Measurements from ENCODE around the gene PSD.
A peak's percentile ranks its signal among the peaks of the same experiment; 100 is the strongest.

PSD gene

DNA sequence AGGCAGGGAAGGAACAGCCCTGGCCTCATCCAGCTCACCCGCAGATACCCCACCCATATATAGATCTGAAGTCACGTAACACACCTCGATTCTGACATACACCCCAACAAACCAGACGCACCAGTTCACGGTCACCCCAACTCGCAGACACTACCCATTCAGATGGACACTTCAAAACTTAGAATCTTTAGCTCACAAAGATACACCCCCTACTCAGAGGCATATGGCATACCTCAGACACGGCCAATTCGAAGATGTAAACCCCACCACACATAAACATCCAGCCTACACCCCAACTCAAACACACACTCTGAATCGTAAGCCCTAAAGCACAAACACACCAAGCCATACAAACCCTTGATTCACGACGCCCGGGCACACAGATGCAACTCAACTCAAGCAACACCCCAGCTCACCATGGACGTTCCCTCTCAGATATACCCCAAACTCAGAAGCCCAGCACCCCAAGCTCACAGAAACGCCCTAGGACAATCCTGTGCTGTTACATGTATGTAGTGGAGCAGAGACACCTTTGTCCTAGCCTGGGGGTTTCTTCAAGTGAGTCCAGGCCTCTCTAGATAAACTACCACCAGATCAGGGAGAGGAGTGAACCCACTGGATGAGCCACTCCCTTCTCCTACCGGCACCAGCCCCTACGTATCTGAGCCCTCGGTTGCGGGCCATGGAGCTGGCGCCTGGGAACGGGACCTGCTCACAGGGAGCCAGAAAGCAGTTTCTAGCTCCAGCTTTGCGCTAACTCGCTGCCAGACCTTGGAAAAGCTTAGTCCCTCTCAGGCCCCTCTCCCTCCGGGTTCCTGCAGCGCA lies 8.8 kb downstream of the PSD start:
- Histone ChIP-seq H3K4me3 (replicated peaks; ENCODE audit: insufficient read depth, low read length) (no peak overlapping the region), H3K27me3 (ENCODE audit: insufficient read depth, poor library complexity, severe bottlenecking) (peaks cover 54% of the 10 kb centered on the region), H3K27ac (replicated peaks) (no peak overlapping the region)
- DNase-seq (ENCODE audit: low read depth in 1 of 2, low spot score in 1 of 2), result no peak
- TF ChIP-seq SPI1 (IDR thresholded peaks at IDR 0.05; ENCODE audit: borderline replicate concordance, low read depth), result no peak
- TF ChIP-seq, protein P1, sequence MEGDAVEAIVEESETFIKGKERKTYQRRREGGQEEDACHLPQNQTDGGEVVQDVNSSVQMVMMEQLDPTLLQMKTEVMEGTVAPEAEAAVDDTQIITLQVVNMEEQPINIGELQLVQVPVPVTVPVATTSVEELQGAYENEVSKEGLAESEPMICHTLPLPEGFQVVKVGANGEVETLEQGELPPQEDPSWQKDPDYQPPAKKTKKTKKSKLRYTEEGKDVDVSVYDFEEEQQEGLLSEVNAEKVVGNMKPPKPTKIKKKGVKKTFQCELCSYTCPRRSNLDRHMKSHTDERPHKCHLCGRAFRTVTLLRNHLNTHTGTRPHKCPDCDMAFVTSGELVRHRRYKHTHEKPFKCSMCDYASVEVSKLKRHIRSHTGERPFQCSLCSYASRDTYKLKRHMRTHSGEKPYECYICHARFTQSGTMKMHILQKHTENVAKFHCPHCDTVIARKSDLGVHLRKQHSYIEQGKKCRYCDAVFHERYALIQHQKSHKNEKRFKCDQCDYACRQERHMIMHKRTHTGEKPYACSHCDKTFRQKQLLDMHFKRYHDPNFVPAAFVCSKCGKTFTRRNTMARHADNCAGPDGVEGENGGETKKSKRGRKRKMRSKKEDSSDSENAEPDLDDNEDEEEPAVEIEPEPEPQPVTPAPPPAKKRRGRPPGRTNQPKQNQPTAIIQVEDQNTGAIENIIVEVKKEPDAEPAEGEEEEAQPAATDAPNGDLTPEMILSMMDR (IDR thresholded peaks at IDR 0.05; ENCODE audit: insufficient read depth, low read length), result no peak
- no peak for TF ChIP-seq GABPA (IDR thresholded peaks at IDR 0.05; ENCODE audit: low read depth)
- no peak for TF ChIP-seq POLR2AphosphoS5 (IDR thresholded peaks at IDR 0.05; ENCODE audit: low read depth)
- no peak for TF ChIP-seq REST (IDR thresholded peaks at IDR 0.05; ENCODE audit: insufficient replicate concordance, low read depth)

DNA sequence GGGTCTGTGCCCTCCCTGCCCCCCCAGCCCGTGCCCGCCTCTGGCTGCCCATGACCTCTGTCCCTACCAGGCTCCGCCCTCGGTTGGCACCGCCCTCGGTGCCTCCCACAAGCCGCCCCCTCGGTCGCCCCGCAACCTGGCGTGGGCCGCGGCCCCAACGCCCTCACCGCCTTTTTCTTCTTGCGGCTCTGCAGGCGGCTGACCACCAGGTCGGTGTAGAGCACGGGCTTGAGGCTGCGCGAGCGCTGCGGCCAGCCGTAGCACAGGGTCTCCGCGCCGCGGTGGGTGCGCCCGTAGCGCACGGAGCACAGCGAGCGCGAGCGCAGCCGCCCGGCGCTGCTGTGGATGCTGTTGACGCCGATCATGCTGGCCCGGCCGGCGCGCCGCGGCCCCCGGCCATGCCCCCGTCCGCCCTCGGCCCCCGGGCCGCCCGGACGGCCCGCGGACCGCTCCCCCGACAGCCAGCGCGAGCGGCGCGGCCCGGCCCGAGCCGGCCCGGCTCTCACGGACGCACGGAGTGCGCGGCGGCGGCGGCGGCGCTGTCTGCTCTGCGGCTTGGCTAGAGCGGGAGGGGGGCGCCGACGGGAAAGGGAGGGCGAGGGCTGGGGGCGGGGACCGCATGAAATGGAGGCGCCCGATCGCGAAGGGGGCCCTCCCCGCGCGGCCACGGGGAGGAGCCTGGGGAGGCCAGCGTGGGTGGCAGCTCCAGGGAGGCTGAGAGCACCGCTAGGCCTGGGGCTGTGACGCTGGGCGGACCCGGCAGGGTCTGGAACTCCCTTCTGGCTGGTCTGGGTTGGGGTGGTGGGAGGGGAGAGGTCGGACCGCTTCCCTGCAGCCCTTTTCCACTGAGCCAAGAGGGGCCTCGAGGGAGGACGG lies 9.6 kb downstream of the PSD start:
- Histone ChIP-seq H3K27me3 (ENCODE audit: insufficient read depth, poor library complexity, severe bottlenecking) (peaks cover 54% of the 10 kb centered on the region), H3K27ac (replicated peaks) (no peak overlapping the region), H3K4me3 (replicated peaks; ENCODE audit: insufficient read depth, low read length) (0 out of 2 replicates have a peak overlapping the region, but pooled peaks have one; percentile 1)
- TF ChIP-seq GABPA (IDR thresholded peaks at IDR 0.05; ENCODE audit: low read depth) (no peak), SPI1 (IDR thresholded peaks at IDR 0.05; ENCODE audit: borderline replicate concordance, low read depth) (no peak), POLR2AphosphoS5 (IDR thresholded peaks at IDR 0.05; ENCODE audit: low read depth) (no peak), REST (IDR thresholded peaks at IDR 0.05; ENCODE audit: insufficient replicate concordance, low read depth) (no peak)
- TF ChIP-seq, protein P1 (IDR thresholded peaks at IDR 0.05; ENCODE audit: insufficient read depth, low read length), result no peak
- no peak for DNase-seq (ENCODE audit: low read depth in 1 of 2, low spot score in 1 of 2)

- no peak overlapping the region for H3K4me3 ChIP-seq (replicated peaks; ENCODE audit: insufficient read depth, low read length)
- no peak overlapping the region for H3K27ac ChIP-seq (replicated peaks)
- H3K27me3 ChIP-seq (ENCODE audit: insufficient read depth, poor library complexity, severe bottlenecking), result peaks cover 54% of the 10 kb centered on the region
- DNase-seq (ENCODE audit: low read depth in 1 of 2, low spot score in 1 of 2), result peak in 1 of 2 experiments; percentile 24
- TF ChIP-seq REST (IDR thresholded peaks at IDR 0.05; ENCODE audit: insufficient replicate concordance, low read depth) (no peak), POLR2AphosphoS5 (IDR thresholded peaks at IDR 0.05; ENCODE audit: low read depth) (no peak), SPI1 (IDR thresholded peaks at IDR 0.05; ENCODE audit: borderline replicate concordance, low read depth) (peak; percentile 87), GABPA (IDR thresholded peaks at IDR 0.05; ENCODE audit: low read depth) (no peak)
- TF ChIP-seq, protein P1 (IDR thresholded peaks at IDR 0.05; ENCODE audit: insufficient read depth, low read length), result no peak
Observed at GRCh38 chr10:102408131-102408727, 10.4 kb downstream of the PSD start.
